ENCODE data around the gene PNKP. TPM values are rescaled to one million over a fixed set of nuclear protein-coding genes. Genes with fewer than 3 reads are reported as not detected.

Gene PNKP
- total and polyA plus RNA-seq, 2 of the 8 experiments (the other 6 are each of a cell fraction or from before 2014, with no cell fraction given): 45.8 to 105 TPM

GRCh38 chr19:49812997-49813861, 54.1 kb downstream of the PNKP start, which contains the start of gene FUZ (continued):
- no peak for TF ChIP-seq CHD7 (IDR thresholded peaks at IDR 0.05; ENCODE audit: insufficient replicate concordance, low read length)
- TF ChIP-seq KDM4A (IDR thresholded peaks at IDR 0.05; ENCODE audit: low read depth, low read length, severe bottlenecking): peak; percentile 57
- no peak for TF ChIP-seq SIRT6 (IDR thresholded peaks at IDR 0.05; ENCODE audit: low read length)
- no peak for TF ChIP-seq BRCA1 (IDR thresholded peaks at IDR 0.05; ENCODE audit: low read depth, low read length)
- TF ChIP-seq ATF2 (IDR thresholded peaks at IDR 0.05; ENCODE audit: low read length): no peak
- TF ChIP-seq TBP (IDR thresholded peaks at IDR 0.05; ENCODE audit: low read depth, low read length): peak; percentile 67
- 0 out of 2 replicates have a peak, but pooled peaks have one; percentile 16 for TF ChIP-seq SRF (IDR thresholded peaks at IDR 0.05; ENCODE audit: low read depth, low read length)
- TF ChIP-seq BCL11A (IDR thresholded peaks at IDR 0.05; ENCODE audit: low read depth in 2 of 2, low read length in 2 of 2): no peak

Measured in H1 (cell line).